Osteocyte (in vitro differentiated cells): ENCODE data around the gene TSSK6. TPM values are rescaled to one million over a fixed set of nuclear protein-coding genes. Genes with fewer than 3 reads are reported as not detected.

Experiments used
- DNase-seq: peaks from one replicate; pipeline ENCODE4 v3.0.0; 2021; ENCODE audit warnings: mixed read lengths; ENCODE audit not compliant: unreplicated experiment; ENCODE audit errors: extremely low spot score
- H3K27ac Mint-ChIP-seq: one replicate; pipeline ENCODE4 v1.8.0; 2021; ENCODE audit warnings: mild to moderate bottlenecking, mixed read lengths; ENCODE audit not compliant: unreplicated experiment
- H3K27me3 Mint-ChIP-seq: one replicate; pipeline ENCODE4 v1.8.0; 2021; ENCODE audit warnings: mixed read lengths; ENCODE audit not compliant: unreplicated experiment
- H3K36me3 Mint-ChIP-seq: one replicate; pipeline ENCODE4 v1.8.0; 2021; ENCODE audit warnings: mixed read lengths; ENCODE audit not compliant: unreplicated experiment
- H3K4me1 Mint-ChIP-seq: one replicate; pipeline ENCODE4 v1.8.0; 2021; ENCODE audit warnings: mixed read lengths; ENCODE audit not compliant: unreplicated experiment
- H3K4me3 Mint-ChIP-seq: one replicate; pipeline ENCODE4 v1.8.0; 2021; ENCODE audit warnings: mild to moderate bottlenecking, moderate library complexity, mixed read lengths; ENCODE audit not compliant: unreplicated experiment
- H3K9me3 Mint-ChIP-seq: one replicate; pipeline ENCODE4 v1.8.0; 2021; ENCODE audit warnings: mixed read lengths; ENCODE audit not compliant: unreplicated experiment
- long read RNA-seq: library from polyadenylated mRNA; unstranded; transcript quantifications from one replicate; pipeline ENCODE4 v2.0.0, GENCODE V29; 2021
- total RNA-seq: library from RNA; stranded (reverse); gene quantifications from 2 replicates; pipeline ENCODE4 v1.2.1, GENCODE V29; 2021
- TF ChIP-seq, protein P1 (sequence below): fragments of 200-600 bp; sonication (generic); IDR thresholded peaks from 2 replicates; pipeline ENCODE4 v1.5.0; 2021; ENCODE audit warnings: antibody characterized with exemption, mild to moderate bottlenecking, moderate library complexity

TSSK6 gene
- 1.7 and 2.0 TPM in 2 replicates for total RNA-seq
- long read RNA-seq, result 0 reads

DNA sequence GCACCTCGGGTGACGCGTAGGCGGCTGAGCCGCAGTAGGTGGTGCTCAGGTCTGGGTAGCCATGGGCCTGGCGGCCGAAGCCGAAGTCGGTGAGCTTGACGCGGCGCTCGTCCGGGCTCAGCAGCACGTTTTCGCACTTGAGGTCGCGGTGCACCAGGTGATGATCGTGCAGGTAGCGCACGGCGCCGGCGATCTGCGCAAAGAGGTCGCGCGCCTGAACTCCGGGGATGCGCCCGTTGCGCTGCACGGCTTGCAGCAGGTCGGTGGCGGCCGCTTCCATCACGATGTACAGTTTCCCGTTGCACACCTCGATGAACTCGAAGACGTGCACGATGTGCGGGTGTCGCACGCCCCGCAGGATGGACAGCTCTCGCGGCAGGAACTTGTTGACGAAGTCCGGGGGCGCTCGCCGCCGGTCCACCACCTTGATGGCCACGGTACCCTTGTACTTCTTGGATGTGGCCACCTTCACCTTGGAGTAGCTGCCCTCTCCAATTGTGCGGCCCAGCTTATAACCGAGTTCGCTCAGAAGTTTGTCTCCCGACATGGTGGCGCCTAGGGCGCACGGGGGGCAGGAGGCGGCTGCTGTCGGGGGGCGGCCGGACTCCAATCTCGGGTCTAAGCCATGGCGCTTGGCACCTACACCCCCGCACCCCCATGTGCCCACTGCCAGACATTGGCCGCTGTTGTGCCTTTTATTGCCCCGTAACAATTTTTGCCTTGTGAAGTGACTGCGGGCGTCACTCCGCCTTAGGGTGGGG, at the start of gene TSSK6:
TSSK6 (minus strand) TSS at position 668 of the 761 bp plus-strand sequence; CDS start at position 547, 121 bp downstream.
- H3K27ac Mint-ChIP-seq, result peak within 1 kb of the TSS; percentile 93
- peaks cover 18% of the 10 kb centered on the region for H3K4me1 Mint-ChIP-seq
- TF ChIP-seq, protein P1, sequence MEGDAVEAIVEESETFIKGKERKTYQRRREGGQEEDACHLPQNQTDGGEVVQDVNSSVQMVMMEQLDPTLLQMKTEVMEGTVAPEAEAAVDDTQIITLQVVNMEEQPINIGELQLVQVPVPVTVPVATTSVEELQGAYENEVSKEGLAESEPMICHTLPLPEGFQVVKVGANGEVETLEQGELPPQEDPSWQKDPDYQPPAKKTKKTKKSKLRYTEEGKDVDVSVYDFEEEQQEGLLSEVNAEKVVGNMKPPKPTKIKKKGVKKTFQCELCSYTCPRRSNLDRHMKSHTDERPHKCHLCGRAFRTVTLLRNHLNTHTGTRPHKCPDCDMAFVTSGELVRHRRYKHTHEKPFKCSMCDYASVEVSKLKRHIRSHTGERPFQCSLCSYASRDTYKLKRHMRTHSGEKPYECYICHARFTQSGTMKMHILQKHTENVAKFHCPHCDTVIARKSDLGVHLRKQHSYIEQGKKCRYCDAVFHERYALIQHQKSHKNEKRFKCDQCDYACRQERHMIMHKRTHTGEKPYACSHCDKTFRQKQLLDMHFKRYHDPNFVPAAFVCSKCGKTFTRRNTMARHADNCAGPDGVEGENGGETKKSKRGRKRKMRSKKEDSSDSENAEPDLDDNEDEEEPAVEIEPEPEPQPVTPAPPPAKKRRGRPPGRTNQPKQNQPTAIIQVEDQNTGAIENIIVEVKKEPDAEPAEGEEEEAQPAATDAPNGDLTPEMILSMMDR, result no peak

DNA sequence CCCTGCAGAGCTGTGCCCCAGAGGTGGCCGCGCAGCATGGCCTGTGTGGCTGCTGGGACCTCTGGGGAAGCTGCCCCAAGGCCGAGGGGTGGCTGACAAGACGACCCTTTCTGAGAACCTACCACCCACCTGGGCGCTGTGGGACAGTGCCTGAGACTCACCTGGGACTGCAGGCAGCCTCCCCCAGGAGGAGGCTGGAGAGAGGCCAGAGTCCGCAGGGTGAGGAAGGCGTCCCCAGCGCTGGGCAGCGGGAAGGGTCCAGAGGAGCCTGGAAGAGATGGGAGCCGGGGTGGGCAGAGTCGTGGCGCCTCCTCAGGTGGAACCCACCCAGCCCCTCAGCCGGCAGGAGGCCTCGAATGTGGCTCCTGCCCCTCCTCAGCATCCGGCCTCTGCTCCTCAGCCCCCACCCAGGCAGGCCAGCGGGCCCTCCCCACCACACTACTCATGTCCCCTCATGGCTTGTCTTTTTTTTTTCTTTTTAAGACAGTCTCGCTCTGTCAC, 48.0 kb upstream of the TSSK6 start:
- DNase-seq, result no peak
- Mint-ChIP-seq H3K36me3 (no peaks in the 10 kb centered on the region), H3K27ac (no peak overlapping the region)

More for the DNA sequence above, at the start of gene TSSK6:
- DNase-seq, result no peak
- no peaks in the 10 kb centered on the region for H3K27me3 Mint-ChIP-seq
- peaks cover 4% of the 10 kb centered on the region for H3K36me3 Mint-ChIP-seq
- H3K4me3 Mint-ChIP-seq, result peak within 1 kb of the TSS; percentile 88
- no peaks in the 10 kb centered on the region for H3K9me3 Mint-ChIP-seq

DNA sequence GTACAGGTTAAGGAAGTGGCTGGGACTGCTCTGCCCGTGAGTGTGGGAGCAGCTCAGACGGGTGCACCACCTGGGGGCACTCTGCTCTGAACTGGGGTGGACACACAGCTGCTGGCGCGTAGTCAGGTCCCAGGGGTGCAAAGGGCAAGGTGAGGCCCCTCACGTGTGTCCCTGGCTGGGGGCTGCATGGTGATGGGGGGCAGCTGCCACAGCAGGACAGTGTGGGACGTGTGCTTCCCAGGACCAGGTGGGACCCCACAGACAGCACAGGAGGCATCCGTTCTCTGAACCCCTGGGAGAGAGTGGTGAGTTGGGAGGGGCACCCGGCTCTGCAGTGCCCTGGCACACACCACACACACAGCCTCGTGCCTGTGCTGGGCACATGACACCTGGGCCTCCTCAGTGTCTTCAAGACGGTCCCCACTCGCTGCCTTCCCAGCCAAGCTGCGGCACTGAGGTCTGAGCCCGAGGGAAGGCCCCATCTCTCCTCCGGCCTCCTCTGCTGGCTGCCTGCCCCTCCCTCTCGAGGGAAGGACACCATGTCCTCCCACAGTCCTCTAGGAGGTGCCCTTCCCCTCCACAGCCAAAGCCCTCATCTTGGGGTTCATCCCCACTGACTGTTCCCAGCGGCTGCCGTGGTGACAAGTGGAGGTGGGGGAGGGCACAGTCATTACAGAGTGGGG, 47.5 kb upstream of the TSSK6 start:
- no peak for DNase-seq
- Mint-ChIP-seq H3K4me3 (no peak overlapping the region), H3K27ac (no peak overlapping the region), H3K27me3 (no peaks in the 10 kb centered on the region), H3K4me1 (peaks cover 5% of the 10 kb centered on the region), H3K36me3 (no peaks in the 10 kb centered on the region), H3K9me3 (no peaks in the 10 kb centered on the region)
- TF ChIP-seq, protein P1, result no peak

More for the DNA sequence above, 48.0 kb upstream of the TSSK6 start:
- H3K4me3 Mint-ChIP-seq, result no peak overlapping the region
- no peaks in the 10 kb centered on the region for H3K9me3 Mint-ChIP-seq
- H3K27me3 Mint-ChIP-seq, result no peaks in the 10 kb centered on the region
- TF ChIP-seq, protein P1, result no peak
- peaks cover 5% of the 10 kb centered on the region for H3K4me1 Mint-ChIP-seq

DNA sequence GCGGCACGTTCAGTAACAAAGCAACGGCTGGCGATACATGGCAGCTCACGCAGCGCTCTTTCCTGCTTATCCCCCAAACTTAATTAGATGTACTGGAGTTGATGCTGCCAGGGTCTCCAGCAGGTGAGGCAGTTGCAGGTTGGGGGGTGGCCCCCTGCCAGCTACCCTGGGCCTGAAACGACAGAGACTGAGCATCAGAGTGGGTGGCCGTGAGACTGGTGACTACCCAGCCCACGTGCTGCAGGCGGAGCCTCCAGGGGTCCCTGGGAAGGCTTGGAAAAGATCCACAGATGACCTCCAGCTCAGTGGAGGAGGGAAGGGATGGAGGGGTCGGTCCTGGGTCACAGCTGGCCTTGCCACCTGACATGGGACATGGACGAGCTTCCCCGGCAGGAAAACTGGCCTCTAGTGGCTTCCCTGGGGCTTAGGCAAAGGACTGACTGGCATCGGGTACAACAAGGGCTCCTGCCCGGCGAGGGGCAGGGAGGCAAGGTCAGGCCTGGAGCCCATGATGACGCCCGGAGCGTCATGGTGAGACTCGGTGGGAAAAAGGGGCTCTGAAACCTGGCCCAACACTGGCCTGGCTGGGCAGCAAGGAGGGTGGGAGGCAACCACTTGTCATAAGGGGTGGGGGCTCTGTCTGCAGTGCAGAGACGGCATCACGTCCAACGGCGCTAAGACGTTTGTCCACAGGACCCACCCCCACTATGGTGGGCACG, 46.8 kb upstream of the TSSK6 start:
- H3K4me1 Mint-ChIP-seq, result peaks cover 5% of the 10 kb centered on the region
- no peaks in the 10 kb centered on the region for H3K36me3 Mint-ChIP-seq
- no peak overlapping the region for H3K4me3 Mint-ChIP-seq
- no peaks in the 10 kb centered on the region for H3K27me3 Mint-ChIP-seq
- H3K27ac Mint-ChIP-seq, result no peak overlapping the region
- TF ChIP-seq, protein P1, result no peak
- no peaks in the 10 kb centered on the region for H3K9me3 Mint-ChIP-seq
- no peak for DNase-seq
